Raji (cell line): ENCODE data around the gene SLX4.

Source experiments
- POLR2A ChIP-seq: IDR thresholded peaks from 2 replicates; pipeline ENCODE4 v1.6.1; 2011; ENCODE audit warnings: low read depth, low read length, control low read depth; ENCODE audit not compliant: insufficient read depth

The SLX4 gene

DNA sequence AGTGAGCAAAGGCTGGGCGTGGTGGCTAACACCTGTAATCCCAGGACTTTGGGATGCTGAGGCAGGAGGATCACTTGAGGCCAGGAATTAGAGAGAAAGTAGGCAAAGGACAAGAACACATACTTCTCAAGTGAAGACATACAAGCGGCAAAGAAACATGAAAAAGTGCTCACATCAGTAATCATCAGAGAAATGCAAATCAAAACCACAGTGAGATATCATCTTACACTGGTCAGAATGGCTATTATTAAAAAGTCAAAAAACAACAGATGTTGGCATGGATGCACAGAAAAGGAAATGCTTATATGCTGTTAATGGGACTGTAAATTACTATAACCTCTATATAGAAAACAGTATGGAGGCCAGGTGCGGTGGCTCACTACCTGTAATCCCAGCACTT lies 12.2 kb upstream of the SLX4 start:
- peak; percentile 44; the same call in 1 of the 2 replicates for TF ChIP-seq POLR2A

- 0 out of 2 replicates have a peak, but pooled peaks have one; percentile 38 for TF ChIP-seq POLR2A
Measured at GRCh38 chr16:3618769-3619141, 7.3 kb upstream of the SLX4 start.

GRCh38 chr16:3612510-3613466 lies 1.4 kb upstream of the SLX4 start:
- peak; percentile 37; the same call in 1 of the 2 replicates for TF ChIP-seq POLR2A

GRCh38 chr16:3610698-3611145 lies 684 bp downstream of the SLX4 start:
- no peak for TF ChIP-seq POLR2A

GRCh38 chr16:3609895-3610697 lies 1.3 kb downstream of the SLX4 start:
- TF ChIP-seq POLR2A, result 0 out of 2 replicates have a peak, but pooled peaks have one; percentile 11

DNA sequence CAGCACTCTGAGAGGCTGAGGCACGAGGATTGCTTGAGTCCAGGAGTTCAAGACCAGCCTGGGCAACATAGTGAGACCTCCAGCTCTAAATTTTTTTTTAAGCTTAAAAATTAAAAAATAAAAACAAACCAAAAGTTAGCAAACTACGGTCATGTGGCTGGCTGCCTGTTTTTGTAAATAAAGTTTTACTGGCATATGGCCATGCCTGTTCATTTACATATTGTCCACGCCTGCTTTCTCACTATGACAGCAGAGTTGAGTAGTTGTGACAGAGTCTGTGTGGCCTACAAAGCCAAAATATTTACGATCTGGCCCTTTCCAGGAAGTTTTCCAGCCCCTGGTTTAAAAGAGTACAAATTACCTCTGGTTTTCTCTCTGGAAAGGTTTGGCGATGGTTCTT lies 3.3 kb downstream of the SLX4 start:
- 0 out of 2 replicates have a peak, but pooled peaks have one; percentile 23 for TF ChIP-seq POLR2A

DNA sequence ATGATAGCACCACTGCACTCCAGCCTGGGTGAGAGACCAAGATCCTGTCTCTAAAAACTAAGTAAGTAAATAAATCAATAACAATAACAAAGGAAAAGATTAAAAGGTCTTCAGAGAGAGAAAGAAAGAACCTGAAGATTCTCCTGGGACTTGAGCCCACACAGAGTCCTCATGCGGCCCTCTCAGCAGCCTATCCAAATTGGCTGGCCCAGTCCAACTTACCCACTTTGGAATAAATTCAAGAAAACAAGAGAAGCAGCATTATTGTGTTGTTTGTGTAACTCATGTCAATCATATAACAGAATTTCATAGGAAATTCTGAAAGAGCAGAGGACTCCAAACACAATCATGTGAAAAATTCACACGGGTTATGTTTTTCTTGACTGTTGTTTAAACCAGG lies 3.8 kb downstream of the SLX4 start:
- TF ChIP-seq POLR2A, result no peak

GRCh38 chr16:3607161-3607560 lies 4.2 kb downstream of the SLX4 start:
- peak; percentile 64 for TF ChIP-seq POLR2A

- no peak for TF ChIP-seq POLR2A
Measured at GRCh38 chr16:3606441-3606840, 5.0 kb downstream of the SLX4 start.

DNA sequence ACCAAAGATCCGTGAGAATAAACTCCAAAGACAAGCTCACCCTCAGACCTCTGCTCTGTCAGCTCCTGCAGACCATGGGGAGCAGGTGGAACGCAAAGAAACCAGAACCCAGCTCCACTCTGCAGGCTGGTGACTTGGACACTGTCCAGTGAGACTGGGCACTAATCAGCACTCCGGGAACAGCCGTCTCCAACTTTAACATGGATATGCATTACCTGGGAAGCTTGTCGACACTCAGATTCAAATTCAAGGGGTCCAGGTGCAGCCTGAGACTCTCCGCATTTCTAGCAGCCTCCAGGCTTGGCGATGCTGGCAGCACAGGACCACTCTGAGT lies 9.1 kb downstream of the SLX4 start:
- TF ChIP-seq POLR2A, result no peak

GRCh38 chr16:3601614-3602319 lies 9.6 kb downstream of the SLX4 start:
- TF ChIP-seq POLR2A, result no peak

DNA sequence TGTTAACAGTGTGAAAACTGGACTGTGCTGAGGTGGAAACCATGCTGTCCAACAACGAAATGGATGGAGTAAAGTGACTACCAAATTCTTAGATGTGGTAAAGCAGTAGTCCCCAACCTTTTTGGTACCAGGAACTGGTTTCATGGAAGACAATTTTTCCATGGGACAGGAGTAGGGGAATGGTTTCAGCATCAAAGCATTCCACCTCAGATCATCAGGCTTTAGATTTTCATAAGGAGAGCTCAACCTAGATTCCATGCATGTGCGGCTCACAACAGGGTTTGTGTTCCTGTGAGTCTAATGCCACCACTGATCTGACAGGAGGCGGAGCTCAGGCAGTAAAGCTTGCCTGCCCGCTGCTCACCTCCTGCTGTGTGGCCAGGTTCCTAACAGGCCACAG lies 11.5 kb downstream of the SLX4 start:
- TF ChIP-seq POLR2A, result no peak

GRCh38 chr16:3599121-3599520 lies 12.3 kb downstream of the SLX4 start:
- TF ChIP-seq POLR2A, result no peak

GRCh38 chr16:3598236-3598635 lies 13.2 kb downstream of the SLX4 start:
- TF ChIP-seq POLR2A, result no peak

- no peak for TF ChIP-seq POLR2A
Measured at GRCh38 chr16:3597676-3598075, 13.7 kb downstream of the SLX4 start.

DNA sequence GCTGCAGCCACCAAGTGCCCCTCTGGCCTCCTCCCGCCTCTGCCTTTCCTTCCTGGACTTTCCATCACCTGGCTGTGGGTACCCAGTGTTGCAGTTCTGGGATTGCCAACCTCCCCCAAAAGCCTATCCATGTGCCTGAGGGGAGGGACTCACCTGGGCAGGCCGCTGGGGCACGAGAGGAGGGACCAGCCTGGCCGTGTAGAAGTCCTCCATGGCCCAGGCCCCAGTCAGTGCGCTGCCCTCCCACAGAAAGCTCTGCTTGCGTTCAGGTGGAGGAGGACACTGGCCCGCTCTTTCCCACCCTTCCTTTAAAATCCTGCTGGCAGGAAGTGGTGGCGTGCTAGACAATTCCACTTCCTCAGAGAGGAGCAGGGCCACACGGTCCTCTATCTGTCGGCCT lies 14.2 kb downstream of the SLX4 start:
- no peak for TF ChIP-seq POLR2A
